ENCODE measurements around the gene LRRC37A3. TPM values are rescaled to one million over a fixed set of nuclear protein-coding genes. Genes with fewer than 3 reads are reported as not detected.
"Not testable (repeated sequence)": the region's sequence is repeated elsewhere in the genome, so short reads cannot be mapped to it uniquely, and the experiment has no call there.

The LRRC37A3 gene
- total and polyA plus RNA-seq, 7 experiments from 2014 or later, result 1.9 to 46.7 (median 19.3) TPM

DNA sequence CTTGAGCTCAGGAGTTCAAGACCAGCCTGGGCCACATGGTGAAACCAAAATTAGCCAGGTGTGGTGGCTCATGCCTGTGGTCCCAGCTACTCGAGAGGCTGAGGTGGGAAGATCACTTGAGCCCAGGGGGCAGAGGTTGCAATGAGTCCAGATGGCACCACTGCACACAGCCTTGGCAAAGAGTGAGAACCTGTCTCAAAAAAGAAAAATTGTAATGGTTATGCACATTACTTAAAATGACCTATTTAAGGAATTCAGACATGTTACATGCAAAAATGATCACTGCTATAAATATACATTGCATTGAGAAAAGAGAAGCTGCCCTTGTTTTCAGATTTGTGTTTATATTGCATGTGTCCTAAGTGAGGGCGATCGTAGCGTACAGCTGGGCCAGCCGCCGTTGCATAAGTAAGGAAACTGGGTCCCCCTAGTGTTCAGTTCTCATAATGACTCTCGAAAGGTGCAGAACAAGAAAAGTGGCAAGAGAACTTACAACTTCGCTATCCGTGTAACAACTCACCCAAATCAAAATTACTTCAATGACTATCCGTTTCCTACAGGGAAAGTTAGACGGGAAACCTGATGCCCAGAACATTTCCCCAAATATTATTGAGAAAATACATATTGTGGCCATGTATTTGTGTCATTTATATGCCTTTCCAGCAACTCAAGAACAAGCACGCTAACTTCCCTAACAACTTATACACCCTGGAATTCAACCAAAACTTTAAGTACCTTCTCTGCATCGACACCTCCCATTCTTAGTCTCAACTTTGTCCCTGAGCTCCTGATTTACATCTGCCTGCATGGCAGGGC, 42.5 kb upstream of the LRRC37A3 start:
- intact Hi-C loops (cut with micrococcal nuclease), result loop anchor here (1.0 to 2.0 kb wide), 6 partner anchors 34 to 237 kb away; no protein-coding TSS in a partner anchor
- not testable (repeated sequence) for H3K9me3 ChIP-seq (ENCODE audit: control insufficient read depth in 2 of 3, low read length in 3 of 3); H3K36me3 ChIP-seq (ENCODE audit: control insufficient read depth in 2 of 3, insufficient read depth in 3 of 3, low read length in 3 of 3); H3K27me3 ChIP-seq (ENCODE audit: control insufficient read depth in 2 of 2, insufficient read depth in 2 of 2, low read length in 2 of 2); H3K9me3 Mint-ChIP-seq; H3K27me3 Mint-ChIP-seq; H3K36me3 Mint-ChIP-seq; H3K27ac ChIP-seq (ENCODE audit: low read depth, low read length); H3K4me3 ChIP-seq (ENCODE audit: low read length)
- Mint-ChIP-seq H3K4me1 (peaks cover 8 to 36% (median 29%) of the 10 kb centered on the region in 7 donors), H3K27ac (peak overlapping the region in 4 of 9 donors; percentile 7 to 19 (median 15)), H3K4me3 (peak overlapping the region in 8 of 10 donors; percentile 8 to 73 (median 24))
- ChIA-PET CTCF (interaction anchor here (0.6 to 5.0 kb wide), 10 partner anchors 9 to 543 kb away, joined by 3 to 25 read pairs (median 5); no protein-coding TSS in a partner anchor), POLR2A (interaction anchor here (0.6 to 1.7 kb wide), 5 partner anchors 13 to 140 kb away, joined by 3 to 4 read pairs (median 3); partner anchors contain the start of gene LRRC37A3)
- DNase-seq (peak in 7 of 9 donors; percentile 67 to 82 (median 71)), ATAC-seq (peak; percentile 49)
- peaks cover 6 to 24% of the 10 kb centered on the region in 2 donors for H3K4me1 ChIP-seq (ENCODE audit: control insufficient read depth in 2 of 2, insufficient read depth in 2 of 2, low read length in 2 of 2)

DNA sequence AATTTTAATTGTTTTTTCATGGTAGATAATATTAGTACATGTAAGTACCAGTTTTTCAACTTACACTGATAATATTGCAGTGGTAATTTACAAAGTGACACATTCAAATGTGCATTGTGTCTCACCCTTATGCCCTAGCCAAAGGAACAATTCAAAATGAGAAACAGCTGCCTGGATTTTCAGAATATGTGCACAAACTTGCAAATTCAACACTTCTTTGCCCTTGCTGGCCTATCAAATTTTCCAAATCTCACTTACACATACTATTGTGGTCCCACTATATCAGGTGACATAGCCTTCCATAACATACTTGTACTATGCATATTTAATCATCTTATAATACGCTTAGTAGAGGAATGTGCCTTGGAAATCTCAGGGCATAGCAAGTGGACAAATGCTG, 32.6 kb upstream of the LRRC37A3 start:
- no peak overlapping the region for H3K27ac Mint-ChIP-seq
- H3K27ac ChIP-seq (ENCODE audit: low read depth, low read length), result no peak overlapping the region
- H3K4me1 ChIP-seq (ENCODE audit: control insufficient read depth in 2 of 2, insufficient read depth in 2 of 2, low read length in 2 of 2), result no peaks in the 10 kb centered on the region
- no peaks in the 10 kb centered on the region for H3K27me3 ChIP-seq (ENCODE audit: control insufficient read depth in 2 of 2, insufficient read depth in 2 of 2, low read length in 2 of 2)
- no peaks in the 10 kb centered on the region for H3K36me3 Mint-ChIP-seq
- H3K36me3 ChIP-seq (ENCODE audit: control insufficient read depth in 2 of 3, insufficient read depth in 3 of 3, low read length in 3 of 3), result no peaks in the 10 kb centered on the region
- H3K9me3 ChIP-seq (ENCODE audit: control insufficient read depth in 2 of 3, low read length in 3 of 3), result no peaks in the 10 kb centered on the region
- no peaks in the 10 kb centered on the region for H3K4me1 Mint-ChIP-seq
- no peaks in the 10 kb centered on the region for H3K9me3 Mint-ChIP-seq
- no peak overlapping the region for H3K4me3 ChIP-seq (ENCODE audit: low read length)
- ChIA-PET CTCF (no interaction called here), POLR2A (no interaction called here)
- peaks cover 0 to 6% (median 0%) of the 10 kb centered on the region in 5 donors for H3K27me3 Mint-ChIP-seq
- H3K4me3 Mint-ChIP-seq, result no peak overlapping the region
- ATAC-seq (no peak), DNase-seq (no peak)
- intact Hi-C loops (cut with micrococcal nuclease), result no loop called here

GRCh38 chr17:64950871-64951270, 31.6 kb upstream of the LRRC37A3 start:
- H3K27ac Mint-ChIP-seq, result no peak overlapping the region
- CTCF ChIA-PET, result interaction anchor here (0.6 kb wide), 1 partner anchor 164 kb away, joined by 3 read pairs; no protein-coding TSS in a partner anchor

DNA sequence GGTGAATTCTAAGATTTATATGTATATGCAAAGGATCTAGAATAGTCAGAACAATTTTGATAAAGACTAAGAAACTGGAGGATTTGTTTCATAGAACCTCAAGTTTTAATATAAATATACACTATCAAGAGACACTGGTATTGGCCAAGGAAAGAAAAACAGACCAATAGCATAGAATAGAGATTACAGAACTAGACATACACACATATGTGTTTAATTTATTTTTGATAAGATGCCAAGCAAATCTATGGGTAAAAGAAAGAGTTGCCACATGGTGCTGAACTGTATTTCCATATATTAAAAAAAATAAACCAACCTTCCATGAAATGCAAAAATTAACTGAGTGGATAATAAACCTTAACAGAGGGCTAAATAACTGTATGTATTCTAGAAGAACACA, 27.9 kb upstream of the LRRC37A3 start:
- Mint-ChIP-seq H3K27ac (no peak overlapping the region), H3K27me3 (peaks cover 0 to 24% (median 0%) of the 10 kb centered on the region in 5 donors), H3K36me3 (no peaks in the 10 kb centered on the region), H3K4me3 (no peak overlapping the region), H3K4me1 (no peaks in the 10 kb centered on the region), H3K9me3 (no peaks in the 10 kb centered on the region)
- CTCF ChIA-PET, result no interaction called here
- Histone ChIP-seq H3K9me3 (ENCODE audit: control insufficient read depth in 2 of 3, low read length in 3 of 3) (no peaks in the 10 kb centered on the region), H3K27me3 (ENCODE audit: control insufficient read depth in 2 of 2, insufficient read depth in 2 of 2, low read length in 2 of 2) (no peaks in the 10 kb centered on the region), H3K4me1 (ENCODE audit: control insufficient read depth in 2 of 2, insufficient read depth in 2 of 2, low read length in 2 of 2) (no peaks in the 10 kb centered on the region), H3K27ac (ENCODE audit: low read depth, low read length) (no peak overlapping the region), H3K36me3 (ENCODE audit: control insufficient read depth in 2 of 3, insufficient read depth in 3 of 3, low read length in 3 of 3) (no peaks in the 10 kb centered on the region), H3K4me3 (ENCODE audit: low read length) (no peak overlapping the region)
- intact Hi-C loops (cut with micrococcal nuclease), result no loop called here
- DNase-seq (no peak), ATAC-seq (no peak)
- POLR2A ChIA-PET, result no interaction called here

More at GRCh38 chr17:64950871-64951270, 31.6 kb upstream of the LRRC37A3 start:
- no peaks in the 10 kb centered on the region for H3K9me3 Mint-ChIP-seq
- Histone ChIP-seq H3K36me3 (ENCODE audit: control insufficient read depth in 2 of 3, insufficient read depth in 3 of 3, low read length in 3 of 3) (no peaks in the 10 kb centered on the region), H3K4me3 (ENCODE audit: low read length) (no peak overlapping the region), H3K27me3 (ENCODE audit: control insufficient read depth in 2 of 2, insufficient read depth in 2 of 2, low read length in 2 of 2) (no peaks in the 10 kb centered on the region), H3K27ac (ENCODE audit: low read depth, low read length) (no peak overlapping the region), H3K4me1 (ENCODE audit: control insufficient read depth in 2 of 2, insufficient read depth in 2 of 2, low read length in 2 of 2) (no peaks in the 10 kb centered on the region), H3K9me3 (ENCODE audit: control insufficient read depth in 2 of 3, low read length in 3 of 3) (no peaks in the 10 kb centered on the region)
- DNase-seq (no peak), ATAC-seq (no peak)
- POLR2A ChIA-PET, result no interaction called here
- H3K27me3 Mint-ChIP-seq, result peaks cover 0 to 14% (median 0%) of the 10 kb centered on the region in 5 donors
- H3K4me3 Mint-ChIP-seq, result no peak overlapping the region
- no peaks in the 10 kb centered on the region for H3K4me1 Mint-ChIP-seq
- intact Hi-C loops (cut with micrococcal nuclease), result no loop called here
- H3K36me3 Mint-ChIP-seq, result no peaks in the 10 kb centered on the region

- DNase-seq, result no peak
- Histone ChIP-seq H3K36me3 (ENCODE audit: control insufficient read depth in 2 of 3, insufficient read depth in 3 of 3, low read length in 3 of 3) (no peaks in the 10 kb centered on the region), H3K4me1 (ENCODE audit: control insufficient read depth in 2 of 2, insufficient read depth in 2 of 2, low read length in 2 of 2) (no peaks in the 10 kb centered on the region), H3K27me3 (ENCODE audit: control insufficient read depth in 2 of 2, insufficient read depth in 2 of 2, low read length in 2 of 2) (no peaks in the 10 kb centered on the region), H3K9me3 (ENCODE audit: control insufficient read depth in 2 of 3, low read length in 3 of 3) (no peaks in the 10 kb centered on the region), H3K27ac (ENCODE audit: low read depth, low read length) (no peak overlapping the region), H3K4me3 (ENCODE audit: low read length) (no peak overlapping the region)
- ChIA-PET CTCF (interaction anchor here (1.3 to 2.6 kb wide), 3 partner anchors 14 to 20 kb away, joined by 3 to 8 read pairs (median 4); no protein-coding TSS in a partner anchor), POLR2A (no interaction called here)
- H3K4me1 Mint-ChIP-seq, result peaks cover 0 to 13% (median 0%) of the 10 kb centered on the region in 7 donors
- no peak overlapping the region for H3K27ac Mint-ChIP-seq
- peaks cover 0 to 21% (median 0%) of the 10 kb centered on the region in 5 donors for H3K27me3 Mint-ChIP-seq
- no peaks in the 10 kb centered on the region for H3K36me3 Mint-ChIP-seq
- intact Hi-C loops (cut with micrococcal nuclease), result no loop called here
- no peaks in the 10 kb centered on the region for H3K9me3 Mint-ChIP-seq
- ATAC-seq, result no peak
- H3K4me3 Mint-ChIP-seq, result no peak overlapping the region
Measured at GRCh38 chr17:64941761-64942160, 22.5 kb upstream of the LRRC37A3 start.

GRCh38 chr17:64941045-64941444, 21.8 kb upstream of the LRRC37A3 start:
- Histone ChIP-seq H3K27me3 (ENCODE audit: control insufficient read depth in 2 of 2, insufficient read depth in 2 of 2, low read length in 2 of 2) (no peaks in the 10 kb centered on the region), H3K4me3 (ENCODE audit: low read length) (no peak overlapping the region), H3K36me3 (ENCODE audit: control insufficient read depth in 2 of 3, insufficient read depth in 3 of 3, low read length in 3 of 3) (no peaks in the 10 kb centered on the region), H3K9me3 (ENCODE audit: control insufficient read depth in 2 of 3, low read length in 3 of 3) (no peaks in the 10 kb centered on the region), H3K4me1 (ENCODE audit: control insufficient read depth in 2 of 2, insufficient read depth in 2 of 2, low read length in 2 of 2) (no peaks in the 10 kb centered on the region), H3K27ac (ENCODE audit: low read depth, low read length) (no peak overlapping the region)
- Mint-ChIP-seq H3K36me3 (peaks cover 0 to 2% (median 0%) of the 10 kb centered on the region in 5 donors), H3K27ac (no peak overlapping the region), H3K9me3 (no peaks in the 10 kb centered on the region), H3K4me3 (no peak overlapping the region), H3K27me3 (peaks cover 0 to 16% (median 0%) of the 10 kb centered on the region in 5 donors), H3K4me1 (peaks cover 0 to 14% (median 2%) of the 10 kb centered on the region in 7 donors)
- ChIA-PET POLR2A (no interaction called here), CTCF (interaction anchor here (1.3 to 1.5 kb wide), 2 partner anchors 14 to 19 kb away, joined by 3 to 4 read pairs; no protein-coding TSS in a partner anchor)
- intact Hi-C loops (cut with micrococcal nuclease), result no loop called here
- no peak for ATAC-seq
- DNase-seq, result no peak

Measured in naive thymus-derived CD4-positive, alpha-beta T cell (primary cell).